HL-60/S4 treated with retinoic acid at 250 ng/mL for 4 days and 3 days (cell line): Measurements from ENCODE around the gene JMJD1C.

Experiments used
- in situ Hi-C: fragments of 300-500 bp; cut with MboI; formaldehyde crosslinking; loops from 2 replicates; pipeline ENCODE4 v1.7.0; 2022; ENCODE audit warnings: low sequenced_read_pairs

JMJD1C gene

DNA sequence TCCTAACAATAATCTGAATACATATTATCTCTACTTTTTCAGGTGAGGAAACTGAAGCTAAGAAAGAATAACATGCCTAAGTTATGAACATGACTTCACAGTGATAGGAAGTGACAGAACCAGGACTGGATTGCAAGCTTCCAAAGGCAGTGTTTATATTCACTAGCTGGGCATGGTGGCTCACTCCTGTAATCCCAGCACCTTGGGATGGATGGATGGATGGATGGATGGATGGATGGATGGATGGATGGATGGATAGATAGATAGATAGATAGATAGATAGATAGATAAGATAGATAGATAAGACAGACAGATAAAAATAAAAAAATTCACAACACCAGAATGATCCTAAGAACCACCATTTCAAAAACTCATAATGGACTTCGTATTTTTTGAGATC lies 18.2 kb upstream of the JMJD1C start:
- in situ Hi-C loops = no loop called here

DNA sequence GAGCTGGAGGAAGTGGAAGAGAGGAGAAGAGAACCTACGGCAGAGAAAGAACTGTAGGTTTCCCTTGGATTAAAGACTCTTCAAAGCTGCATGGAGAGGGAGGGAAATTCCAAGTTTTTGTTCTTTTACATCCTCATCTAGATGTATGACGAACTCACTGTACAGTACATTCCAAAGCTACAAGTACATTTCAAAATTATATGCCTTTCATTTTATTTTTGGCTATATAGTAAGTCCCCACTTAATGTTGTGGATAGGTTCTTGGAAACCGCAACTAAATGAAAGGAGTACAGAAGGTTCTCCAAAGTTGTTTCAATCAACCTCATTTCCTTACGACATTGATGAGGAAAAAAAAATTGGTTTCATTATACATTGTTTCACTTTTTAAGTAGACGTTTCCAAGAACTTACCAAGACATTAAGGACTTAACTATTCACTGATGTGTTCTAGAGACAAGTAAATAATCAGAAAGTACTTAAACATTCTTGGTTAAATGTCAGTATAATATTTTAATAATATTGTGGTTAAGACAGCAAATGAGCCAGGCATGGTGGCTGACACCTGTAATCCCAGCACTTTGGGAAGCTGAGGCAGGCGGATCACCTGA lies 16.1 kb upstream of the JMJD1C start:
- in situ Hi-C loops = no loop called here

DNA sequence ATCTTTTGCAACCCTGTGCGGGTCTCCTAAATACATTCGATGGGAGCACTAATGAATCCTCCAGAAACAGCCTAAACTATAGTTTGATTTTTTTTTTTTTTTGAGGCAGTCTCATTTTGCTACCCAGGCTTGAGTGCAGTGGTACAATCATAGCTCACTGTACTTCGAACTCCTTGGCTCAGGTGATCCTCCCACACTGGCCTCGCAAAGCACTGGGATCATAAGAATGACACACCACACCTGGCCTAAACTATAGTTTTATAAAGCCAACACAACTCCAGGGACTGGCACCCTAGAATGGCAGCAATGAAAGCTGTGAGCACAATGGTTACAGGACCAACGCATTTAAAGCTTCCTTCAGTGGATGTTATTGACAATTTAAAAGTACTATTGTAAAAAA lies 14.5 kb upstream of the JMJD1C start:
- in situ Hi-C loops = no loop called here

DNA sequence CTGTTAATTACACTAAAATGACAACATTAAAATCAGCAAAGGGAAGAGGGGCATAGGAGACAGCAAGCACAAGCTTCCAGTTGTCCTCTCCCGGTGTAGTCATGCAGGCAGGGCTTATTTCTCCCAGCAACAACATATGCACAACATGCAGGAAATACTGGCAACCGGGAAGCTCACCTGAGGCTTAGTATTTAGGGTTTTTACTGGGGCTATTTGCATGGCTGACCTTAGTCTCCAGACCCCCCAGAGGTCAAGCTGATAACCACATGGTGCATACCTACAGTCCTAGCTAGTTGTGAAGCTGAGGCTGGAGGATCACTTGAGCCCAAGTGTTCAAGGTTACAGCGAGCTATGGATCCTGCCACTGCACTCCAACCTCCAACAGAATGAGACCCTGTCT lies 12.8 kb upstream of the JMJD1C start:
- in situ Hi-C loops = no loop called here

DNA sequence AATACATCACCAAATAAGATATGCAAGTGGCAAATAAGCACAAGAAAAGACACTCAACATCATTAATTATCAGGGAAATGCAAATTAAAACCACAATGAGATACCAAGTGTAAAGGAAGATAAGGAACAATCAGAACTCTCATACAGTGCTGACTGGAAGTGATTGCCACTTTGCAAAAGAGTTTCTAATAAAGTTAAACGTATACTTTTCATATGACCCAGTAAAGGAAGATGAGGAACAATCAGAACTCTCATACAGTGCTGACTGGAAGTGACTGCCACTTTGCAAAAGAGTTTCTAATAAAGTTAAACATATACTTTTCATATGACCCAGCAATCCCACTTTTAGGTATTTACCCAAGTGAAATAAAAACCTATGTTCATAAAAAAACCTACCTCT lies 12.2 kb upstream of the JMJD1C start:
- in situ Hi-C loops = no loop called here

DNA sequence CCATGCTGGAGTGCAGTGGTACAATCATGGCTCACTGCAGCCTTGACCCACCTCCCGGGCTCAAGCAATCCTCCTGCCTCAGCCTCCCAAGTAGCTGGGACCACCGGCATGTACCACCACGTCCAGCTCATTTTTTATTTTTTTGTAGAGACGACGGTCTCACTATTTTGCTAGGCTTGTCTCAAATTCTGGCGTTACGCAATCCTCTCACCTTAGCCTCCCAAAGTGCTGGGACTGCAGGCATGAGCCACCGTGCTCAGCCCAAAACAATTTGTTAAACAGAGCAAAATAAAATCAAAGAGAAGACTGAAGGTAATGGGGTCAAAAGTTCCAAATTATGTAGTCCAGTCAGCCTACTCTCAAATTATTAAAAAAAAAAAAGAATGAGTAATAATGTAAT lies 8.7 kb upstream of the JMJD1C start:
- in situ Hi-C loops = no loop called here

DNA sequence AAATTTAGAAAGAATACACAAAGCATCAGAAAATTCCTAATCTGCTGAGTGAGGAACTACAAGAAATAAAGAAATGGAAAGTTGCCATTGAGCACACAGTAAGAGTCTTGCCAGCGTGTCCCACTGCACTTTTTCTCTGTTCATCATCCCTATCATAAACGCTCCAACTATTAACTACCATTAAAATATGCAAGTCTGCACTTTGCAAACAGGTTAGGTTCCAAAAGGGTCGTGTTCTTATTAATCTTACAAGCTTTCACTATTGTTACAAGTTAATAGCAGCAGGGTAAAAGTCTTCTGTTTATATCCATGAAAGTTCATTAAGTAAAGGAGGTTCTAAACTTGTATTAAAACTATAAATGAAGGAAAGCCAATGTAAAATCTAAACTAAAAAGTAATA lies 5.2 kb upstream of the JMJD1C start:
- in situ Hi-C loops = no loop called here

DNA sequence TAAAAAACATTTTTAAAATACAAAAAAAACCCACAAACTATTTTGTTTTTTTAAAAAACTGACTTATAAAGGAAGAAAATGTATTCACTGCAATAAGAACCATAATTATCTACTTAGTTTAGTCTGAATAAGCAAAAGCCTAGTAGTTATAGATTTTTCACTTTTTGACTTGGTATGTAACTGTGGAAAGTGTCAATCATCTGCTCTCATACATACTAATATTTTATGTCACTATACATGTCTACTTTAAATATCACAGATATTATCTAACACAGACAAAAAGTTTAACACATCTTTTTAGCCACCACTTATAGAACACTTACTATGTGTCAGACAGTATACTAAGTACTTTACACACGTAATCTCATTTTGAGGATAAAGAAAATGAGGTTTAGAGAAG lies 3.2 kb upstream of the JMJD1C start:
- in situ Hi-C loops = no loop called here

DNA sequence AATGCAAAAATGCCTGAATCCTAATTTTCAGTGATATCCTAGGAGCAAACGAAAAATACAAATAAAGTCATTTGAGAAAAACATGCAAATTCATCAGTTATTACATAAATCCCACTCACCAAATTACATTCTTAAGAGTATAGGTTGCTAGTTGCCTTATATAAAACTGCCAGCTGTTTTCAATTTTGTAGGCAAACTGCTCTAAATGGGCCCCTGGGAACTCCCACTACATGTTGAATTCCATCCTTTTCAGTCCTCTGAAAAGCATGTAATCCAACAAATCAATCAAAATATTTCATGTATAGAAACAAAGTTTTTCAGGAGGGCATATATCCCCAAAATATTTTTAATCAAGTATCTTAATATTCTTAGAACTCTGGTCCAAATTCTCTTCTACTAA lies 2.1 kb upstream of the JMJD1C start:
- in situ Hi-C loops = no loop called here

DNA sequence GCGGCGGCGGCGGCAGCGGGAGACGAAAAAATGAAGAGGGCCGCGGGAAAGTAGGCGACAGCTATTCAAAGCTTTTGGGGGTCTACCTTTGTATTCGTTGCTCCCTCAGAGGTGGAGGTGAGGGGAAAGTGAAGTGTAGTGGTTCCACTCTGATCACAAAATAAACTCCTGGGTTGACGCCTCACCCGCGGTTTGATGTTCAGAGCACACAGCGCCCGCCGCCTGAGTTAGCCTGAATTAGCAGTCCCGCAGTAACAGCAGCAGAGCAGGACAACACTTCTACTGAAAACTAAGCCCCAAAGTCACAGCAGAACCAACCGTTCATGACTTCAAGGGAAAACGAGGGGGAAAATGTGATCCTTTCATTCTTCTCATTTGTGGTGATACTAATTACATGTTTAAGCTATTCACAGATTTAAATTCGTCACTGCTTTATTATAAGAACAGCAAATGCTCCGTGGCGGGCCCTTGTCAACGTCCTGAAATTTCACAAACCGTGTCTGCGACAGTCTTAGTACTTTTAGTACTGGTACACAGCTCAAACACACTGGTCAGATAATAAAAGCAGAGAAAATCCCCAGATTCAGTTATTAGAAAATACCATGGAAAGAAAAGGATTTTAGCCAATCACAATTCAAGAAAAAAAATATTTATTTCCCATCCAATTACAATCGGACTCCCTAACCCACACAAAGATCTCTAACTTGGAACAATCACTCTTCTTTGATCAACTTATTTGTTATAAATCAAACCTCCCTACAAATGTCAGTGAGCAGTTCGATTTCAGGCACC lies 563 bp upstream of the JMJD1C start:
- in situ Hi-C loops = no loop called here

DNA sequence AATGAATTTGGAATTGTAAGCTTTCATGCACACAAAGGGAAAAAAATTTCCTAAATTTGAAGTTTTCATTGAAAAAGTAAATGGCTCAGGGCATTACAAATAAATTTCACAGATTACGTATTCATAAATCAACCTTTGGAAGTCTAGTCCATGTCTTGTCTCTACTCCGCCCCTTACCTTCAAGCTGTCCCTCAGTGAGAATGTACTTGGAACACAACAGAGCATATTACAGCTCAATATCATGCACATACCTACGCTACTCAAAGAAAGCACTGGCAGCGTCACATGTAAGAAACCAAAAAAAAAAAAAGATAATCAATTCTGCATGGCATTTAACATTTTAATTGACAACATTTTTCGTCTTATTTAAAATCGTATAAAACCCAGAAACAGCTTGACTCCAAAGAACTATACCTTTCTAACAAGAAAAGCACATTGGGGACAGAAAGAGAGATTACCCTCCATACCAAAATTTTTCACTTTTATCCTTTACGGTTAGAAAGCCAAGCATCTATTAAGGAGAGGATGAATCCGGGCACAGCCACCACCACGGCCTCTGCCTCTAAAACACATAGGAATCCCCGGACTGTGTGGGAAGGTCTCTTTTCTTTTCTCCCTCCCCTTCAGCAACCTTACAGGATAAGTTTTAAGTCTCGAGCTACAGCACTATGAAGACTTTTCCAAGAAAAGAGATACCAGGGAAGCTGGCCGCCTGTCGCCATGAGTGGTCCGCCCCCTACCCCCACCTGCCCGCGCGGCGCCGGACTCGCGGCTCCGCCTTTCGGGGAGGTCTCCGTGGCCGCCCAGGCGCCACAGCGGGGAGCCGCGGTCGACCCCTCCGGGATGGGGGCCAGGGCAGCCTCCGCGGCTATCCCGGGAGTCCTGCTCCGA lies 1.1 kb downstream of the JMJD1C start:
- in situ Hi-C loops = no loop called here

DNA sequence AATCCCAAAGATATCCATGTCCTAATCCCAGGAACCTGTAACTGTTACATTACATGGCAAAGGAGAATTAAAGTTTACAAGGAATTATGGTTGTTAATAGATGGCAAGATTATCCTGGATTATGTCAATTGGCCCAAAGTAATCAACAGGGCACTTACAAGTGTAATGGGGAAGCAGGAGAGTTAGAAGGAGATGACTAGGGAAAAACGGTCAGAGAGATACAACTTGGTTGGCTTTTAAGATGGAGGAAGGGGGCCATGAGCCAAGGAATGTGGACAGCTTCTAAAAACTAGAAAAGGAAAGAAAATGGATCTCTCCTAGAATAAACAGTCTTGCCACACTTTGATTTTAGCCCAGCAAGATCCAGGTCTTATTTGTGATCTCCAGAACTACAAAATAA lies 3.3 kb downstream of the JMJD1C start:
- in situ Hi-C loops = no loop called here

DNA sequence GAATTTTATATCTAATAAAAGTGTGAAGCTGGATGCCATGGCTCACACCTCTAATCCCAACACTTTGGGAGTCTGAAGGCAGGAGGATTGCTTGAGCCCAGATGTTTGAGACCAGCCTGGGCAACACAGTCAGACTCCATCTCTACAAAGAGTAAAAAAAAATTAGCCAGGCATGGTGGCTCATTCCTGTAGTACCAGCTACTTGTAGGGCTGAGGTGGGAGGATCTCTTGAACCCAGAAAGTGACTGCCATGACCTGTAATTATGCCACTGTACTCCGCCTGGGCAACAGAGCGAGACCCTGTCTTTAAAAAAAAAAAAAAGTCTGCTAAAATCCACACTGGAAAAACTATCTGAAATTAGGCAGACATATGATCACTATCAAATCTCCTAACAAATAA lies 7.6 kb downstream of the JMJD1C start:
- in situ Hi-C loops = no loop called here

DNA sequence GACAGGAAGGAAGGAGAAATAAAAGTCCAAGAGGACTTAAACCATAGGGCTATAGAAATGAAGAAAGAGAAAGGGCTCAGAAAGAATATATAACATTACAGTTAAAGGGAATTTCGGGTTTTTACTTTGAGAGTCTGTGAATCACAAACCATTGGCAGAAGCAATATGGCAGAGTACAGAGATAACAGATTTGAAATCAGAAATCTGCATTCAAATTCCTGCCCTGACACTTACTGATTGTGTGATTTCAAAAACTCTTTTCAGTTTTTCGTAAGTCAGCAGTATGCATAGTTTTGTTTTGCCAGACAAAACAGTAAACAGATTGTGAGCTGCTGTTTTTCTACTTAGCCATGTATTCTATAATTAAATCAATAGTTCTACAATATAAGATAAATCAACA lies 8.2 kb downstream of the JMJD1C start:
- in situ Hi-C loops = no loop called here

DNA sequence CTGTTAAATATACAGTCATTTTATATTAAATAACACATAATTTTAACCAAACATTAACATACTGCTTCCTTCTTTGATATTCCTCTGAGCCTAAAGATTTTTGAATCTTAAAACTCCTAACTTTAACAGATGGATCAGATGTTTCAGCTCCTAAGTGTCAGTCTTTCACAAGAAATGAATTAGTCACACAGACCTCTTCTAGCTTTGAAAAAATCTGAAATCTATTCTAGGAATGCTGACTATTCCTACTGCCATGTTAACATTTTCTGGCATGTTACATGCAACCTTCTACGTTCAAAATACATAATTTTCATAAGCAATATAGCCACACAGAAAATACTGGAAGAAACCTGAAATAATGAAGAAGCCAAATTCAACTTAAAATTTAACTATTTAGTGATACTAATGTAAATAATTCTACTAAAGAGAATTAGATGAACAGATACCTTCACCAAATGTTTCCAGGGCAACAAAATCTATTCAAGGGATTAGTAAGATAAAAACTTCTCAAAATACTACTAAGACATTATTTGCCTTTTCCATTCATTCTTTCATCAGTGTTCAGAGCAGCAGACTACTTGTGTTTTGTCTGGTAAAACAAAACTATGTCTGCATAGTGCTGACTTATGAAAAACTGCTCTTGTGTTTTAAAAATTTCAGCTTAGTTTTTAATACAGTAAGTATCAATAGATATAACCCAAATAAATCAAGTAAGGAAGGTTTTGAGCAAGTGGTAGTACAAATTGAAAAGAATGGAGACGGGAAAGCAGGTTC lies 9.2 kb downstream of the JMJD1C start:
- in situ Hi-C loops = no loop called here

DNA sequence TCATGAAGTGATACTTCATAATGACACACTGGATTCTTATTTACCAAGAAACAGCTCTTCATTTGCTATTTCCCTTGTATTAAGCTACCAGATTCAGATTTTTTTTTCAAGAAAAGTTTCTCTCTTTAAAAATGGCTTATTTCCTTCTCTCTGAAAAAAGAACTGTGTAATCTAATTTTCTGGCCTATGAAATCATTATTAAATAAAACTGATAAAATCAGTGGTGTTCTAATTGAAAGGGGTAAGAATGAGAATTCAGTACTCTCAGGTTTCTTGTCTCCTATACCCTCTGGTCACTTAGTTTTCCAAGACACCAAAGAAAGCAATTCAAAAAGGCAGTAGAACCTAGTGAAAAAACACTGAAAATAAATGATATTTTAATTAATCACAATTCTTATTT lies 10.3 kb downstream of the JMJD1C start:
- in situ Hi-C loops = no loop called here

DNA sequence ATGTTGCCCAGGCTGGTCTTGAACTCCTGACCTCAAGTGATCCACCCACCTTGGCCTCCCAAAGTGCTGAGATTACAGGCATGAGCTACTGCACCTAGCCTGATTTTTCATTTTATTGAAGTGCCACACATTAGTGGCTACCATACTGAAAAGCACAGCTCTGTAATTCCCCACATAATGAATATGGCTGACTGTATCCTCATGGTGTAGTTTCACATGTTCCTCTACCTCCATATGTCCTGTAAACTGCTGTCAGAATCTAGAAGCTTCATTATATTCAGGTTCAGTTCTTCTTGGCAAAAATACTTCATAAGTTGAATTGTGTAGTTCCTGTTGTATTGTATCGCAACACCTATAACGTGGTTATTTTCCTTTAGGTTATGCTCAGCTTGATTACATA lies 11.1 kb downstream of the JMJD1C start:
- in situ Hi-C loops = no loop called here

DNA sequence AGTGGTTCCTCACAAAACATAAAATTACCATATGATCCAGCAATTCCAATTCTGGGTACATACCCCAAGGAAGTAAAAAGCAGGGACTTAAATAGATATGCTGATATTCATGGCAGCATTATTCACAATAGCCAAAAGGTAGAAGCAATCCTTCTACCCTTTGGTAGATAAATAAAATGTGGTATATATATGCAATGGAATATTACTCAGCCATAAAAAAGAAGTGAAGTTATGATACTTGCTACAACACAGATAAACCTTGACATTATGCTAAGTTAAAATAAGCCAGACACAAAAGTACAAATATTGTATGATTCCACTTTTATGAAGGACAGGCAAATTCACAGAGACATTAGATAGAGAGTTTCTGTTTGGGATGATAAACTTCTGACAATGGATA lies 13.3 kb downstream of the JMJD1C start:
- in situ Hi-C loops = no loop called here

DNA sequence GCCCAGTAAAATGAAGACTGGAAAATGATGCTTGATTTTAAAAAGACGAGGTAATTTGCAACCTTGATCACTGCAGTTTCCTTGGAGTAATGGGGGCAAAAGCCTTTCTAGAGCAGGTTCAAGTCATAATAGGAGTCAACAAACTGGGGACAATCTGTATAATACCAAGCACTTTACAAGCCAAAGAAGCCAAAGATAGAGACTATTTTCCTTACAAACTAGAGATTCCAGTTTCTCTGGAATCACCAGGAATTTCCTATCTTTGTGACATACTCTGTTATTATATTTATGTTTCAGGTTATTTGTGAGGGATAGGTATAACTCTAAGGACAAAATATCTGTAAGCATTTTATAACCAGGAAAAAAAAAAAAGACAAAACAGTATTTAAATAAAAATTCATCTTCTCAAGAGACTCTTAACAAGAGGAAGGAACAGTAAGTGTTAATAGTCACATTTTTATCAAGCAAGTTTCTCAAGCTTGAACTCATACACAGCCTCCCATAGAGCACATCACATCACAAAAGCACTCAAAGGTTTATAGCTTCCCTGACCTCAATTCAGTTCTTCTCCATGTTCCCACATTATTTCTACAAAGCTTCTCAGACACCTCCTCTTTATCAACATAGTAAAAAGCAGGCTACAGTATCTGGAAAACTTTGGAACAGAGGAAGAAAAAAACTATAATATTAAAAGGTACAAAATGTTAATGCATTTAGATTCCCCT lies 18.9 kb downstream of the JMJD1C start:
- in situ Hi-C loops = no loop called here

DNA sequence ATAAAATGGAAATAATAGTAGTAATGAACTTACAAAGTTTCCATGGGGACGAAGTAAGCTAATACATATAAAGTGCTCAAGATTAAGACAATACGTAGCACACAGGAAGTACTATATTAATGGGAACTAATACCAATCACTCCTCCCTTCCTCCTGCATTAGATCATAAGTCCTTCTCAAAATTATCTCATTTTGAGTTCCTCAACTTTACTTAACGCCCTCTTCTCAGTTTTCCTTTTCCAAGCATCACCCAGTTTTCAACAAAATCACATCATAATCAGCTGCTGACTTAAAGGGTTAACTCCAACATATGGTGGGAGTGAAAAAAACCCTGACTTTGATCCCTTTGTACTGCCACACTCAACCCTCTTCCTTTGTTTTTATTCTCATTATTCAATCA lies 24.4 kb downstream of the JMJD1C start:
- in situ Hi-C loops = no loop called here

DNA sequence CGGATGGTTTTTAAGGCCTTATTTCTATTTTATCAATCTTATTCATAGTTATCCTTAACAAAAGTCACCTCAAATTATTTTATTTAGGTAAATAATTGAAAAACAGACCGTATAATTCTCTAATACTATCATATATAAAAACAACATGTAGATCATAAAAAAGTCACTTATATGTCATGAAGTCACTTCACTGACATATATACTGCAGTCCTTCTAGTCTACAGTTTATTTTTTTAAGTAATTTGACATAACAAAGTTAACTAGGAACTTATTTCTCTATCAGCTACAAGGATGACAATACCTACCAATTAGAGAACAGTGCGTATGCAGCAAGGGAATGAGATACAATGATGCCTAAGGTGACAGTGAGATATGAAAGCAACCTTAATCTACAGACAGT lies 26.2 kb downstream of the JMJD1C start:
- in situ Hi-C loops = no loop called here
